ENCODE results near the gene KIF4B.
A peak's percentile ranks its signal among the peaks of the same experiment; 100 is the strongest.
"Not testable (repeated sequence)": the region's sequence is repeated elsewhere in the genome, so short reads cannot be mapped to it uniquely, and the experiment has no call there.

The KIF4B gene

DNA sequence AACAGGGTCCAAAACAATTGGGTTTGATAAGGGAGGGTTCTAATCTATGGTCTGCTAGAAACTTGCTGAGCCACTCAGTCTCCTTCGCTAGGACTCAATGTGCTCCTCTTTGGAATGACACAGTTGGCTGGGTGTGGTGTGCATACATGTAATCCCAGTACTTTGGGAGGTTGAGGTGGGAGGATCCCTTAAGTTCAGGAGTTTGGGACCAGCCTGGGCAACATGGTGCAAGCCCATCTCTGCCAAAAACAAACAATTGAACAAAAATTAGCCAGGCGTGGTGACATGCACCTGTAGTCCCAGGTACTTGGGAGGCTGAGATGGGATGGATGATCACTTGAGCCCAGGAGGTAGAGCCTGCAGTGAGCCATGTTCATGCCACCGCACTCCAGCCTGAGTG, 2.7 kb upstream of the KIF4B start:
- DNase-seq (ENCODE audit: low spot score) = no peak

GRCh38 chr5:155015239-155015638, 1.7 kb downstream of the KIF4B start:
- no peak for DNase-seq (ENCODE audit: low spot score)

- DNase-seq (ENCODE audit: low spot score) = no peak
Observed at GRCh38 chr5:155017610-155018009, 4.1 kb downstream of the KIF4B start.

DNA sequence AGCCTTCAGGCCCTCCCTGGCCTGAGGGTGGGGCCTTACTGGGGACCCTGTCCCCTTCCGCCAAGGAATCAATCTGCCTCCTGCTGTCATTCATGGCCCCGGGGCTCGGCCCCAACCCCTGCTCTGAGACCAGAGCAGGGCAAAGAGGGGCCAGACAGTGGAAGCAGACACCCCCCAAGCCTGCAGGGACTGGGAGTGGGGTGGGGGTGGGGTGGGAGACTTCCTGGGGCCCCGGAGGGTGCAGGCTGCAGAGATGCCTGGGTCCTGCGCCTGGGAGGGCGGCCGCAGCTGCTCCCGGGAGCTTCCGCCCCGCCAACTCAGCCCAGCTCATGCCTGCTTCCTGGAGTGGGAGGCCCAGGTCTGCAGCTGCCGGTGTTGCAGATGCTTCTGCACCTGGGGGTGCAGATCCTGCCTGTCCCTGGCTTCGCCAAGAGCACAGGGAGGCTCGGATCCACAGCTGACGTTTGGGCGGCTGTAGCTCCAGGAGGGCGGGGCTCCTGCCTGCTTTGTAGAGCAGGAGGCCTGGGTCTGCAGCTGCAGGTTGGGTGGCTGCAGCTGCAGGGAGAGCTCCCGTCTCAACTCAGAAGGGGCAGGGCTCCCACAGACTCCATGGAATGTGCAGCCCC, 6.2 kb downstream of the KIF4B start:
- DNase-seq (ENCODE audit: low spot score) = no peak

DNA sequence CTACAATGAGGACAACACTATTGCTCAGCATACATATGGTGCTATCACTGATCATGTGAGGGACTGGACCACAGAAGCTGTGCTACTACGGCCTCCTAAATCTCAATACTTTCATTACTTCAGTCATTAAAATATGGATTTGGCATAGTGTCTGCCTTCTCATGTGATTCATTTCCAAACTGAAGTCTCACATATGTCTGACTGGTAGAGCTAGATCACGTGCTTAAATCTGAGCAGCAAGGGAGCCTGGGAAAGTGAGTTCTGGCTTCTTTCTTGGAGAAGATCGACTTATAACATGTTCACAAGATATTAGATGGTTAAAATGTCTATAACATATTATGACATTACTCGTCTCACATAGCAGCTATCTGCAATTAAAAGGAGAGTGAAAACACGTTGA, 8.3 kb downstream of the KIF4B start:
- DNase-seq (ENCODE audit: low spot score) = no peak

- no peak for DNase-seq (ENCODE audit: low spot score)
Observed at GRCh38 chr5:155023320-155023719, 9.8 kb downstream of the KIF4B start.

DNA sequence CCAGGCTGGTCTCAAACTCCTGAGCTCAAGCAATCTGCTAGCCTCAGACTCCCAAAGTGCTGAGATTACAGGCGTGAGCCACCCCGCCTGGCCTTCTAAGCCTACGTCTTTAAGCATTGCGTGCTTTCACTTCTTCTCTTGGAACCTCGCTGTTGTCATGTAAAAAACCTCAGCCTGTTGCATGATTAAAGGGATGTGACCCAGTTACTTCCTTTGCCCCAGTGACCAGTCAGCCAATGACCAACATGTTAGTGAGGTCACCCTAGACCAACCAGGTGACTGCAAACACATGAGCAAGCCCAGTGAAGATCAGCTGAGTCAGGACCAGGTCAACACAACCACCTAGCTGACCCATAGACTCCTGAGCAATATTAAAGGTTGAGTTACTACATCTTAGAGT, 10.5 kb downstream of the KIF4B start:
- DNase-seq (ENCODE audit: low spot score) = no peak

- no peak for DNase-seq (ENCODE audit: low spot score)
Observed at GRCh38 chr5:155025895-155026294, 12.3 kb downstream of the KIF4B start.

GRCh38 chr5:155027993-155028629, 14.6 kb downstream of the KIF4B start:
- no peak for DNase-seq (ENCODE audit: low spot score)

DNA sequence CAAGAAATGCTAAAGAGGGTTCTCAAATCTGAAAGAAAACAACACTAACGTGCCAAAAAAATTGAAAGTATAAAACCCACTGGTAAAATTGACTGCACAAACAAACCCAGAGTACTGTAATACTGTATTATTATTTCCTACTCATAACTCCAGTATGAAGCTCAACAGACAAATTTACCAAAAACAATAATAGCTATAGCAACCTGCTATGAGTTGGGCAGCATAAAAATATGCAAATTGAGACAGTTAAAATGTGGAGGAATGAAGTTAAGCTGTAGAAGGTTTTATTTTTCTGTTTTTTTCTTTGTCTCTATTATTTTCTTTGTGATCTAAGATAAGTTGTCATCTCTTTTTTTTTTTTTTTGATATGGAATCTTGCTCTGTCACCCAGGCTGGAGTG, 15.7 kb downstream of the KIF4B start:
- DNase-seq (ENCODE audit: low spot score) = no peak

GRCh38 chr5:155034145-155034744, 20.7 kb downstream of the KIF4B start:
- not testable (repeated sequence) for DNase-seq (ENCODE audit: low spot score)

DNA sequence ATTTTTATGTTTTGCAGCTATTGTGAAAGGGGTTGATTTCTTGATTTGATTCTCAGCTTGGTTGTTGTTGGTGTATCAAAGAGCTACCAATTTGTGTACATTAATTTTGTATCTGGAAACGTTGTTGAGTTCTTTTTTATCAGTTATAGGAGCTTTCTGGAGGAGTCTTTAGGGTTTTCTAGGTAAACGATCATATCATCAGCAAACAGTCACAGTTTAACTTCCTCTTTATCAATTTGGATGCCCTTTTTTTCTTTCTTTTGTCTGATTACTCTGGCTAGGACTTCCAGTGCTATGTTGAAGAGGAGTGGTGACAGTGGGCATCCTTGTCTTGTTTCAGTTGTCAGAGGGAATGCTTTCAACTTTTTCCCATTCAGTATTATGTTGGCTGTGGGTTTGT, 21.5 kb downstream of the KIF4B start:
- DNase-seq (ENCODE audit: low spot score) = not testable (repeated sequence)

DNA sequence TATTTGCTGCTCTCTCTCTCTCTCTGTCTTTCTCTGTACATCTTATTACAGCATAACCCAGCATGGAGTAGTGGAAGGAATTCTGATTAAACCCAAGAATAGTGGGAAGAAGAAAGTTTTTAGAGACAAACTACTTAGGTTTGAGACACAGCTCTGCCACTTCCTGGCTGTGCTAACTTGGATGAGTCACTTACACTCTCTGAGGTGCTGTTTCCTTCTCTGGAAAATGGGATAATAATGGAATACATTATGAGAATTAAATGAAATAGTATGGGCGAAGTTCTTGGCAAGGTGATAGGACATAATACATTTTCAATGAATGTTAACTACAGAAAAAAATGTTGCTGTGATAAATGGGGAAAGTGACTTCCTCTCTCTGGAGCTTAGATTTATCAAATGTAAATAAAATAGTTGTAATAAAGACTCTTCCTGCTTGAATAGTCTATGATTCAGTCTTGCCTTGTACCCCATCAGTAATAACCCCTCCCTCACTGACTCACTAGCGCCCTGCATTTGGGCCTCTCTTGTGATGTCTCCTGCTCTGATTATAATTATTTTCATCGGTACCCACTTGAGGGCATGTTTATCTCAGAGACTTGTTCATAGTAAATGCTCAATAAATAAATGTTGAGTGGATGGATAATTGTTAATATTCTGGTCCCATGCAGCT, 27.6 kb downstream of the KIF4B start:
- DNase-seq (ENCODE audit: low spot score) = no peak

- DNase-seq (ENCODE audit: low spot score) = no peak
Observed at GRCh38 chr5:155044591-155044990, 31.0 kb downstream of the KIF4B start.

DNA sequence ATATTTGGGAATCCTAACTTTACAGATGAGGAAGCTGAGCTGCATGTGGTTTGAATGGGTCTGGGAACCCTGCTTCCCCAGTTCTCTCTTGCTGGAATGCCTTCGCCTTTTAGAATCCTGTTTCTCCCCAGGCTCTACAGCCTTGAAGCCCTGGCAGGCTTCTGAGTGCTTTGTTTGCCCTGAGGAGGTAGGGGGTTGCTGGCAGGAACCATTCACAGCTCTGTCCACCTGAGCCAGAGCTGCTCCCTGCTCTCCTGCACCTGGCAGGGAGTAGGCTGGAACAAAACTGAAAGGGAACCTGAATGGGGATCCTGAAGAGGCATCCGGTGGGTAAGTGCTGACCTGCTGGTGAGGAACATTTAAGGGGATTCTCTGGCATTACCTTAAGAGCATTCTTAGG, 33.0 kb downstream of the KIF4B start:
- no peak for DNase-seq (ENCODE audit: low spot score)

DNA sequence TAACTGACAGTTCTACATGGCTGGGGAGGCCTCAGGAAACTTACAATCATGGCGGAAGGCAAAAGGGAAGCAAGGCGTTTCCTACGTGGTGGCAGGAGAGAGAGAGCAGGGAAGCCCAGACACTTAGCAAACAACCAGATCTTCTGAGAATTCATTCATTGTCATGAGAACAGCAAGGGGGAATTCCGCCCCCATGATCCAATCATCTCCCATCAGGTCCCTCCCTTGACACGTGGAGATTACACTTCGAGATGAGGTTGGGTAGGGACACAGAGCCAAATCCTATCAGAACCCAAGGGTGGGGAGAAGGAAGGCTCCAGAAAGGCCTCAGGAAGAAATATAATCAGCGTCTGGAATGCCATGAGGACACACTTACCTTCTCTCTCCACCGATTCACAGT, 34.3 kb downstream of the KIF4B start:
- DNase-seq (ENCODE audit: low spot score) = no peak

GRCh38 chr5:155049569-155050383, 36.2 kb downstream of the KIF4B start:
- DNase-seq (ENCODE audit: low spot score) = no peak

GRCh38 chr5:155050384-155051019, 36.9 kb downstream of the KIF4B start:
- DNase-seq (ENCODE audit: low spot score) = peak; percentile 48

DNA sequence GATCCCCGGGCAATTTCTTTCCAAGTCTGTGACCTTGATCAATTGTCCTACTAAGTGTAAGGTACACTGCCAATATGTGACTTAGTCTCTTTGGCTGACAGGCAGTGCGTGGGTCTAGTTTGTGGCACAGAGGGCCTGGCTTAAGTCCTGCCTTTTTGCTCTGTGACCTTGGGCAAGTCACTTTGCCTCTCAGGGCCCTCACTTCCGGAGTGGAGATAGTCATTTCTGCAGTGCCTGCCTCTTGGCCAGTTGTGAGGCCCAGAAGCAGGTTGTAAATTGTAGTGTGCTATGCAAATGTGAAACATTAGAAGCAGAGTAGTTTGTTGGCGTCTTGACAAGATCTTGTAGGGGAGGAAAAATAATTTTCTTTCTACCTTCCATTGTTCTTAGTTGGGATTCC, 39.0 kb downstream of the KIF4B start:
- no peak for DNase-seq (ENCODE audit: low spot score)

GRCh38 chr5:155053501-155053900, 39.9 kb downstream of the KIF4B start:
- no peak for DNase-seq (ENCODE audit: low spot score)

- no peak for DNase-seq (ENCODE audit: low spot score)
Observed at GRCh38 chr5:155056644-155057269, 43.2 kb downstream of the KIF4B start.

Measured in COLO829 (cell line).